NCI-H510A treated with DMSO at 0.1 percent for 48 hours (cell line): ENCODE results near the gene DOCK1.
A peak's percentile ranks its signal among the peaks of the same experiment; 100 is the strongest.

ENCODE experiments used
- DNase-seq: peaks from one replicate; lab custom pipeline; 2025; lab: John Stamatoyannopoulos, UW

The DOCK1 gene

DNA sequence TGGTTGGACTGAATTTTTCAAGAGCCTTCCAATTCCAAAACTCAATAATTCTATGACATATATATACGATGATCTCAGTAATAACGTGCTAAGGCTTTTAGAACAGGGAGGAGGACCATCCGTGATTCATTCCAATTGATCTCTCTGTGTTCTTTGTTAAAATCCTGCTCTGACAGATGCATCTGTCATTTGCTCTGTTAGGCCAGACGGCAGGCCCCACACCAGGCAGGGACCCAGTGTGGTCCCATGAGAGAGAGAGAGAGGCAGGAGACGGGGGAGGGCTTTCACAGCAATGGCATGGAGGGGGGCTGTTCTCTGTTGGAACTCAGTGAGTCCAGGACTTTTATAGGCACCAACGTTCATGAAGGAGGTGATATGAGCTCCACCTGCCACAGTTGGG, 451.1 kb downstream of the DOCK1 start:
- no peak for DNase-seq

DNA sequence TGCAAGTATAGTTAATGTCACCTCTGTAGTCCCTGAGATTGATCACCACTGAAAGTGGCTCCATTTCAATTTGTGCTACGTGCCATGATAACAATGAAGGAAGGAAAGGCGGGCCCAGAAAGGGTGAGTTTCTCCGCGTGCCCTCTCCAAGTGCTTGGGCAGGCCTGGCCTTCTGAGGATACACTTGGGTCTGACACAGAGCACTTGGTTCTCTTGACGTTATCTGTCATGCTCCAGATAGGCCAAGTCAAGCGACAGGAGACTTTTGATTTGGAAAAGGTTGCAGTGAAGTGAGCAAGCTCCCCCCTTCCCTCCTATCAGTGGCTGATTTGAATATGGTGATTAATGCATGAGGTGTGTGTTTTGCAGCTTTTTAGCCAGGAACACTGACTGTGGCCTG, 452.0 kb downstream of the DOCK1 start:
- no peak for DNase-seq

DNA sequence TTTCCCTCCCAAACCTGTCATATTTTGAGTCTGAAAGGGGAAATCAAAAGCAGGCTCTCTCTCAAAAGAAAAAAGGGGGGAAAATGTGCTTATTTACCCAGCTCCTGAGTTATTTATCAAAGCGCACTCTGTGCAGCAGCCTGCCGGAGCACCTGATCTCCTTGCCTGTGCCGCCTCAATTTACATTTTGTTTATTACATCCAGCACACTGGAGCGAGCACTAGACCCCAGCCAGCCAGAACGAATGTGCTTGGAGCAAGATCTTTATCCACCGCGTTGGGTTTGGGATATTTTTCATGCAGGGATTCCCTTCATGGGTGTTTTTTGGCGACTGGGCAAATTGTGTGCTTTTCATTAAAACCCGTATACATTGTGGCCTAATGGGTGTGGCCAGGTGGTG, 453.1 kb downstream of the DOCK1 start:
- no peak for DNase-seq

DNA sequence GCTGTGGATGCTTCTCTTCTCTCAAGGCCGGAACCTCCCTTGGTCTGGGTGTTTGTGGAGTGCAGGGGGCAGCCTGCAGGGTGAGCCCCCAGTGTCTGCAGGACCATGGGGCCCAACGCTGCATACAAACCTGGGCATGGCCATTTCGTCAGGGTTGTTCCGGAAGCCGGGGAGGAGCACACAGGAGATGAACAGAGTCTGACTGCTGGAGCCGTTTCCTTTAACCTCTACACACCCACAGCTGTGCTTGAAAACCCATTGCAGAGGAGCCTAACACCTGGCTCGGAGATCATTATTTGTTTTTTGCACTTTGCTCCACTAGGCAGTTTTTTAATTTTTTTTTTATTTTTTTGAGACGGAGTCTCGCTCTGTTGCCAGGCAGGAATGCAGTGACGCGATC, 458.8 kb downstream of the DOCK1 start:
- no peak for DNase-seq

DNA sequence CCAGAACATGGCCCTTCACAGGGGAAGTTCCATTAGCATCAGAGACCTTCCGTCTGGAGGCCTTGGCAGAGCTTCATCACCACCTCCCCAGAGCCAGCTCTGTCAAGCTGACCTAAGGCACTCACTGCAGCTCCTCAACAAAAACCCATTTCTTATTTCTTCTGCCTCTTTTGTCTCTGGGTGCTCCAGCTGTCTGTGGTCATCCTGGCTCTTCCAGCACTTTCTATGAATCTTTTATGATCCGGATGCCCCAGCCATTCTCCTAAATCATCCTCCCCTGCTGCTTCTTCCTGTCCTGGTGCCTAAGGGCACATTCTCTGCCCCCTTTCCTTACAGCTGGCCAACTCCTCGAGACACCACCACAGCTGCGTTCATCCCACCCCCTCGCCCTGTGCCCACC, 462.9 kb downstream of the DOCK1 start:
- no peak for DNase-seq

DNA sequence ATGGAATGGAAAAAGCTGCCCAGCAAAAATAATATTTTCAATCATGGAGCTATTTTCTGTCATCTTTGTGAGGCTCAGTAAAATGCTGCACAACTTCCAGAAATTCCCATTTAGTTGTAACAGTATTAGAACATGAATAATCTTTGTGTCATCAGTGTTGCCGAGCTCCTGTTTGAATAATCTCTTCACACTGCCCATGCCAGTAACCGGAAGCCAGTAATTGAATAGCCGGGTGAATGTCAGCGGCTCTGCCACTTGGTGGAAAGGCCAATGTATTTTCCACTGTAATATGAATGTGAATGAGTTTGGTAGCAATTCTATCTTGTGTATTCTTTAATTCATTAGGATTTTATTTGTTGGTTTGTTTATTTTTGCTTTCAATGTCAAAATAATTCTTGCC, 463.7 kb downstream of the DOCK1 start:
- DNase-seq = peak; percentile 57

DNA sequence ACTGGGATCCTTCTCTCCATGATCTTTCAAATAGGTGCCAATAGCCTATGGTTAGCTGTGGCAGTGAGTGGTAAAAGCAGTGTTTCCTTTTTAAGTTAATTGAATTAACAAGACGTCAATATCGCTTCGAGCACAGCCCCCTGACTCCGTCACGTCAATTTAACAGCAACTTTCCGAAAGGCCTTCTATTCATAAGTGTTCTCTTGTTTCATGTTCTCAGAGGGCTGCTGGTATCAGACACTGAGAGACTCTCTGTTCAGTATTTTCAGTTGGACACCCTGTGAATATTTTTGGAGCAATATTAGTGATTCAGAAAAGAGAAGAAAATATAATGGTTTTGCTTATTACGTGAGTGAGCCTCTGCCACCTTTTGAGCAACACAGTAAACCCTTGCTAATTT, 465.4 kb downstream of the DOCK1 start:
- DNase-seq = no peak

DNA sequence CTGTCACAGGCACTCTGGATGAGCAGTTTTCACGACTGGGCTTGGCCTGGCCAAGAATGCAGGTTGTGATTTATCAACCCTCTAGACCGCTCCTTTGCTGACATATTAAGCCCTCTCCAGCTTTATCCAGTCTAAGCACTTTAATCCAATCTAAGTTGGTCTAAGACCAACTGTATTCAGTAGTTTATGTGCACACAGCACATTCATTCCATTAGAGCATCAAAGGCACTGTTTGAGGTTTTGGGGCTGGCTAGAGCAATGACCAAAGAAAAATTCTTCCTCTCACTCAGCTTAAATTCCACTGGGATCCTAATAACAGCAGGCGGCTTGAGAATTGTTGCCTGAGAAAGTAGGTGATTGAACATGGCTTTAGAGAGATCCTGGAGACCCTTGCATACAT, 467.1 kb downstream of the DOCK1 start:
- DNase-seq = no peak

DNA sequence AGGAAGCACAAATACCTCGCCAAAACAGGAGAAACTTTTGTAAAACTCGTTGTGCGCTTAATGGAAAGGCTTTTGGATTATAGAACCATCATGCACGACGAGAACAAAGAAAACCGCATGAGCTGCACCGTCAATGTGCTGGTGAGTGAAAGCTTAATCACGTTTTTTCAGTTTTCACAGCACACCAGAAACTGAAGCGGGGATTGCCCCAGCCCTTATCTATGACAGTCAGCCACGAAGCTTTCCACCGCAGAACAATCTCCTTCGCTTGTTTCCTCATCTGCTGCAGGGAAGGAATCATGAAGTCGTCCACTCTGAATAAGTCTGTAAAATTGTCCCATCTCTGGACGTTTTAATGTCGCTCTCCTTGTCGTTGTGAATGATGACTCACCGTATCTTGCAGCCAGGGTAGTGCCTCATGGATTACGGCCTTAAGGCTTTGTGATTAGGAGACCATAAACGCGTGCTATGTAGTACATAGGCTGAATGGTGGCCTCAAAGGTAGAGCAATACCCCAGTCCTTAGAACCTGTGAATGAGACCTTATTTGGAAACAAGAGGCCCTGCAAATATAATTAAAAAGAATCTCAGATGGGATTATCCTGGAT, 468.9 kb downstream of the DOCK1 start:
- no peak for DNase-seq

DNA sequence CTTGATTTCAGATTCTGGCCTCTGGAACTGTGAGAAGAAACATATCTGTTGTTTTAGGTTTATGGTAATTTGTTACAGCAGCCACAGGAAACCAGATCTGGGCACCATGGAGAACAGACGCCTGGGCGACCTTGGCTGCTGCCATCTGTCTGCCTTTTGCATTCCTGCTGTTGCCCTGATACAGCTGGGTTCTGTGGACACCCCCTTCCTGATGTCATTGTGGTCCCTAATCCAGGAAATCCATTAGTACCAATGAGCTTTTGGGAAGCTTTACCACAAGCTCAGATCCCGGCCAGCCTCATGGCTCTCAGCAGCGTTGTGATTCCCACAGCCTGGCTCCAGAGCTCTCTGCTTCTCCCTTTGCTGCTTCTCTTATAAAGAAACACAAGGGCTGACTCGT, 469.7 kb downstream of the DOCK1 start:
- no peak for DNase-seq

DNA sequence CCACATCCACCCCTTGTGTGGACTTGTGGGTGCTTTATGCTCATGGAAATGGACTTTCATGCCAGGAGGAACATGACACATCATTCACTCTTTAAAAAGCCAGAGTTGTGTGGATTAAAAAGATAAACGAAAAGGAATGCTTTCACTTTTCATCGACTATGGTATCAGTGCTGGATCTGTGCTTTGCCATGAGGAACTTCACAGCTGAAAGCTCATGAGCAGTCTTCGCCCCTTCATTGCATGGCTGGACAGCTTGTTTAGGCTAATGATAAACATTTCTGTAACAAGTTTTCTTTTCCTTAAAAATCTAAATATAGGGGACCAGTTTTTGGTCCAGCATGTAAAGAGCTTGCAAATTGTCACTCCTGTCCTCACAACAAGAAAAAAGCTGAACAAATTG, 470.2 kb downstream of the DOCK1 start:
- no peak for DNase-seq

DNA sequence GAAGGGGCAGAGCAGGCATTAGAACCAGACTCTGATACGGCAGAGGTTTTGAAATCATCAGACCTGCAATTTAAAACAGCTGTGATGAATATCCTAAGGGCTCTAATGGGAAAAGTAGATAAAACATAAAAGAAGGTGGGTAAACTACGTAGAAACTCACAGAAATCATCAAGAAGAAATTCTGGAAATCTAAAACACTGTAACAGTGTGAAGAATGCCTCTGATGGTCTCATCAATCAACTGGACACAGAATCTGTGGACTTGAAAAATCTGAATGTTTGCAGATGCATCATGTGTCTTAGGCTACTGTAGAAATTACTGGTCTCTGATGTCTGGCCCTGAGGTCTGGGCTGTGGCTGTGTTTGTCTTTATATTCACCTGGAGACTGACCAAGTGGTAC, 470.8 kb downstream of the DOCK1 start:
- no peak for DNase-seq

DNA sequence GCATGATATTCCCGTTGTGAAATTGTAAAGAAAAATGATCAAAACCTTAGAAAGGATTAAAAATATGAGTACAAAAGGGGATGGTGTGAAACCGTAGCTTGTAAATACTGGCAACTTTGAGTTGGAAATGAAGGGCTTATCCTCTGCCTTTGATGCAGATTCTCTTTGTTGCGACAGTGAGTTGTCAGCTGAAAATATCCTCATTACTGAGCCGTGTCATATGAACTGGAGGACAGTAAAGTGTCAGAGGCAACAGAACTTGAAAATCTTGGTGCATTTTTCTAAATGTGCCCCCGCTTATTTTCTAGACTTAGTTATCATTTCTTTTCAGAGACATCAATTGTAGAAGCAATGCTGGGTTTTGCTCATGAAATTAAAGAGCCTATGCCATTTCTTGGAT, 473.4 kb downstream of the DOCK1 start:
- no peak for DNase-seq

DNA sequence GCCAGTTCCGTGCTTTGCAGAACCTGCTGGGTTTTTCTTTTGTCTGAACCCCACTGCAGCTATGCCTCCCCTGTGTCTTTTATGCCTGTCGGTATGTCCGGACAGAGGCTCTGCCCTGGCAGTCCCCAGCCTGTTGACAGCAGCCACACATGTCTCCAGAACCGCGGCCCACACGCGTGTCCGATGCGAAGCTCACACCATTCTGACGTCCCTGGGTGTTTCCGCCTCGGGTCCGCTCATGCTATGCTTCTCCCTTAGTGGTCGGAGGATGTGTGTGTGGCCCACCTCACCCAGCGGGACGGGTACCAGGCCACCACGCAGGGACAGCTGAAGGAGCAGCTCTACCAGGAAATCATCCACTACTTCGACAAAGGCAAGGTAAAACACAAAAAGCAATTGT, 479.3 kb downstream of the DOCK1 start:
- no peak for DNase-seq

DNA sequence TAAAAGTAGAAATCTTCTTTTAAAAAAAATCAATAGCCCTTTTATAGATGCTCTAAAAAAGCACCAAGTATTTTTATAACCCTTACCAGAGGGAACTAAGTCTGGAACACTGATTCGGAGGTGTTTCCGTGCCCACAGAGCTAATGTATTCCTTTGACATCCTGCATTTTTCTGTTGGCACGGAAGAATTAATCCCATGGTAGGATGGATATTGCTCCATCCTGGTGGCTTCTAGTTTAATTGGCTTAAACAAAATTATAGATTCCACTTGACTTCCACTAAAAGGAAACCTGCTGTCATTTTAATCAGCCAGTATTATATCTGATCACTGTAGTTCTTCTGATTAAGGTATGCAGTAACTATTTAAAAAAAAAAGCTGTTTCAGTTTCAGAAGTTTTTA, 479.8 kb downstream of the DOCK1 start:
- DNase-seq = no peak

DNA sequence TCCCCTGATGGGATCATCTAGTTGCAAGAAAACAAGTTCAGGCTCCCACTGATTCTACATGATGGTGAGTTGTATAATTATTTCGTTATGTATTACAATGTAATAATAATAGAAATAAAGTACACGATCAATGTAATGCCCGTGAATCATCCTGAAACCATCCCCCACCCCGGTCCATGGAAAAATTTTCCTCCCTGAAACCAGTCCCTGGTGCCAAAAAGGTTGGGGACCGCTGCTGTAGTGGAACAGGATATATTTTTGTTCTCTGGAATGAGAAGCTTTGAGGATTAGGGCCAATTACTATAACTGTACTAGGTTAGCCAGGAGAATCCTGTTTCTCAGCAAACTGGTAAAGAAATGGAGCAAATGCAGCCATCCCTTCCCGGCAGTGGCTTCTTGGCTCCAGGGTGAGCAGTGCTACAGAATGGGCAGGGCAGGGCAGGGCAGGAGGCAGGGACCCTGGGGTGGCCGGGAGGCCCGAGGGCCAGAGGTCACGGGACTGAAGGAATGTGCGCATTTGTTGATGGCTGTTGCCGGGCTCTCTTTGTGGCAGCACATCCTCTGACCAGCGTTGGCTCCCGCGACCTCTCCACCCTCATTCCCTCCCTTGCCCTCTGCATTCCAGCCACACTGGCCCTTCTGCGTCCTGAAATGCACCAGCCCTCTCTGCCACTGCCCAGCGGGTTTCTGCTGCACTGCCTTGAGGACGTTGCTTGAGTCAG, 481.5 kb downstream of the DOCK1 start:
- DNase-seq = no peak

DNA sequence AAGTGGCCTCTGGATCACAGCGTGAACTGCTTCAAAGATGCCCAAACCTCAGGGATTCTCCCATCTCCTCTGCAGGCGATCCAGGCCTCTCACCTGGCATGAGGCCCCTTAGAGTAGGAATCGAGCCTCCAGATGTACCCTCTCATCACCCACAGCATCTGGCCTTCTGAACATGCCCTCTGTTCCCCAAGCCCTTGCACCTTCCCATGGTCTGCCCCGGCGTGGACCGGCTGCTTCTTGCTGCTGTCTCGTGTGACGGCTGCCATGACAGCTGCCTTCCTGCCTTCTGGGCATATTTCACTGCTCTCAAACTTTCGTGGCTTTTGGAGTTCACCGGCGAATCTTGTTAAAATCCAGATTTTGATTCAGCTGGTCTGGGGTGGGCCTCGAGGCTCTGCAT, 486.6 kb downstream of the DOCK1 start:
- DNase-seq = no peak

DNA sequence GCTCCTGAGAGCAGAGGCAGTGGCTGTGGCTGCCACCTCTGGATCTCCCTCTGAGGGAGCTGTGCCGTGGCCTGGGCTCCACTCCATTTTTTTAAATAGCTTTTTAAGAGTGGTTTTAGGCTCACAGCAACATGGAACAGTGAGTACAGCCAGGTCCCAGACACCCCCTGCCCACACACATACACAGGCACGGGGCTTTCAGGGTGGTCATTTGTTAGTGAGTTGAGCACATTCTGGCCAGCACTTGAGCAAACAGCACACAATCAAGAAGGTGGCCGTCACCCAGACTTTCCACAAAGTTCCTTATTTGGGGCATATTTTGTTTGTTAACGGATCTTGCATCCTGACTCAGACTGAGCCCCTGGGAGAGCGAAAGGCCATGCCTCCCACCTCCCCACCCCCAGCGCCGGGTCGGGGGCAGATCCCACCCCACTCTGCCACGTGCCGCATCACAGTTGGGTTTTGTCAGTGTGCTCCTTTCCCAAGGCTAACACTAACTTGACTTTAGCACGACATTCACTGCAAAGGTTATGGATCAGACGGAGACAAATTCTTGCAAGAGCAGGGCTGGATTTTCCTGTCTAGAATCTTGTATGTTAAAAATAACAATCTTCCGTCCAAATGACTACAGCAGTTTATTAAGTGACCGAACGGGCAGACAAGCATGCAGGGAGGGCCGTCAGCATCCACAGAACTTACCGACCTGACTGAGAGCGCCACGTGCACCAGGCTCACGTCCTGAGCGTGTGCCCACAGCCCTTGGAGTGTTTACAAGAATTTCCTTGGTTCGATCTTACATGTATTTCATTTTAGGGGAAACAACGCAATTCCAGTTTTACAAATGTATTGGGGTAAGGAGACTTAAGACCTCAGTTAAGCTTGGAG, 487.4 kb downstream of the DOCK1 start:
- DNase-seq = no peak

DNA sequence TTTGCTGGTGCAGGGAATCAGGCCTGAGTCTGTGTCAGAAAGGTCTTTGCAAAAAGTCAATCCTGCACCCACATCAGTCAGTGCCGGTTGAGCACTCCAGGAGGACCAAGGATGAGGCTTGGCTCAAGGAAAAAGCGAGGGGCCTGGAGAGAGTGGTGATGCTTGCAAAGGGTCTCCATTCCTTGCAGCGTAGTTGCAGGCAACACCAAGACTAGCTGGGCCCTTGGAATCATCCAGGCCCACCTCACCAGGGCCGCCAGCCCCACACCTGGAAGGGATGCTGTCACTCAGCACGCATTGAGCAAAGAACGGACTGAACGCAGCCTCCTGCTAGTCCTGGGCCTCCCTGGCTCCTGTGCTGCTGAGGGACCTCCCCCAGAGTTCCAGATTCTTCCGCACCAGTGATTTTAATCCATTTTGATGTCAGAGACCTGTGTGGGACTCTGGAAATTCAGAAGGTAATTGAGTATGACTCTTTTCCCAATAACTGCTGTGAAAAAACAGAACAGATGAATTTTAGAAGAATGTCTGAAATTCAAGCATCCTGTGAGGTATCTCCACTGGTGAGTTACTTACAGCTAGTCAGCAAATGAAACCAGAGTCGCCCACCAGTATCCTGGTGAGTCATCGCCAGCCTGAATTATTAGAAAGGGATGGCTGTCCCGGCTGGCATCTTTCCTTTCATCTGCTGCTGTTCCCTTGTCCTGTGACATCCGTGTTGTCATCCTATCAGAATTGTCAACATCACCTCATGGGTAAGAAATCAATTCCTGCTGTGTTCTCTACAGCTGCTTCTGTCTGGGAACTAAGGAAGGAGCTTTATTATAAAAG, 493.1 kb downstream of the DOCK1 start:
- no peak for DNase-seq

DNA sequence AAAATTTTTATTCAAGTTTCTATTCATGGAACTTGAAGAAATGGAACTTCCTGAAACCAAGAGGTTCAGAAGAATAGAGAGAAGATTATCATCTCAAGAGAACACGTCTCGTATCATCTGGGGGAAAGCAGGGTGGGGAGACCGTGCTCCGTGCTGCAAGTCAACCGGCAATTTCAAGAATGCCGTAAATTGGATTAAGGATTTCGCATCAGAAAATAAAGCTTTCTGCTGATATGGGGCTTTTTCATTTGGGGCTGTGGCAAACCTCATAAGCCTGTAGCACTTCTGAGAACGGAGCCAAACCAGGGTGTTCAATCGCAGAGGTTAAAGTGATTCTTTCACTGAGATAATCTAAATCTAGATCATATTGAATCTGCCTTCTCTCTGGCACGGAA, 493.7 kb downstream of the DOCK1 start:
- no peak for DNase-seq

DNA sequence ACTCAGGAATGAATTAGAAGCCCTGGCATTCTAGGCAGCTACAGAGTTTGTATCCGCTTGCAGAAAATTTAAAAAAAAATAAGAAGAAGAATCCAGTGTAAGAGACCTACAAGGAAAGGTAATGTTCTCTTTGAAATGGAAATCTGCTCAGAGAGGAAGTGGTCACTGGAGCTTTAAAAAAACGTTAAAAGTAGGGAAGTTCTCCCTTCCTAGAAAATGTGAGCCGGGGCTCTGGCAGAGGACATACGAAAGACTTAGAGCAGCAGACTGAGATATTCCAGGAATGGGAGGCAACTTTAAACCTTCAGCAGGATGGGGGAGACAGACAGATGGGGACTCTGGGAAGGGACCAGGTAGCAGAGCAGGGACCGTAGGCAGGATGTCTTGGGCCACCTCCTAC, 494.4 kb downstream of the DOCK1 start:
- no peak for DNase-seq

DNA sequence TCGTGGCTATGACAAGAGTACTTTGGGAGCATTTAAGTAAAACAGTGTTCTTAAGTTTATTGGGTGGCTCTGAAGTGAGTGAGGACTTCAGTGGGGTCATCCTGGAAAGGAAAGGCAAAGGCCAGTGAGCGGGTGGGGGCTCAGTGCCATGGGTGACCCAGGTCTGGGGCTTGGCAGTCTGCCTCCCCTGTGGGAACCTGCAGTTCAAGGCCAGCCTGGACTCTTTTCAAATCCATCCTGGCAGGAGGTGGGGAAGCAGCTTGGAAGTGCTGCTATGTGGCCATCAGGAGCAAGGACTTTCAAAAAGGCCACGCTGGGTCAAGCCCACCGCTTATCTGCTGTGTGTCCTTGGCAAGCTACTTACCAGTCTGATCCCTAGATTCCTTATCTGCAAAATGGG, 495.0 kb downstream of the DOCK1 start:
- DNase-seq = no peak
